Fibroblast of the aortic adventitia (primary cell): Measurements from ENCODE around the gene DMRT3. TPM values are rescaled to one million over a fixed set of nuclear protein-coding genes. Genes with fewer than 3 reads are reported as not detected.

Experiments
- DNase-seq: peaks from one replicate; pipeline ENCODE4 v3.0.0-alpha.2; 2010; ENCODE audit warnings: low read depth
- H3K4me3 ChIP-seq: 2 replicates; pipeline ENCODE4 v1.5.1; 2011; ENCODE audit warnings: low read depth, mild to moderate bottlenecking, control low read depth, low read length, moderate library complexity
- total RNA-seq: library from RNA; depleted of rRNA; stranded (reverse); fragments of >200 nt; gene quantifications from 2 replicates; pipeline ENCODE4 v1.2.3, GENCODE V29; 2012; ENCODE audit warnings: low replicate concordance
- TF ChIP-seq, protein P1 (sequence below): IDR thresholded peaks from 2 replicates; pipeline ENCODE4 v1.5.1; 2011; ENCODE audit warnings: mild to moderate bottlenecking, low read length, control low read depth, inconsistent platforms; ENCODE audit not compliant: insufficient read depth

The DMRT3 gene
- total RNA-seq, 1 donor, result not detected

DNA sequence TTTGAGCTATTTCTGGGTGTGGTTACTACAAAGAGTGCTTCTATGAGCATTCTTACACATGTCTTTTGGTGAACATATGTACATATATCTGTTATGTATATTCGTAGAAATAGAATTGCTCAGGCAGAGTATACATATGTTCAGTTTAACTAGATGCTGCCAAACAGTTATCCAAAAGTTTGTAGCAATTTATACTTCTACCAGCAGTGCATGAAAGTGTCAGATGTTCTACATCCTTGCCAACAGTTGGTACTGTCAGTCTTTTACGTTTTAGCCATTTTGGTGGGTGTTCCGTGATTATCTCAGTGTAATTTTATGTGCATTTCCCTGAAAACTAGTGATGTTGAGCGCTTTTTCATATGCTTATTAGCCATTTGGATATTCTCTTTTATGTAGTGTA, 37.8 kb downstream of the DMRT3 start:
- no peak for DNase-seq
- TF ChIP-seq, protein P1, sequence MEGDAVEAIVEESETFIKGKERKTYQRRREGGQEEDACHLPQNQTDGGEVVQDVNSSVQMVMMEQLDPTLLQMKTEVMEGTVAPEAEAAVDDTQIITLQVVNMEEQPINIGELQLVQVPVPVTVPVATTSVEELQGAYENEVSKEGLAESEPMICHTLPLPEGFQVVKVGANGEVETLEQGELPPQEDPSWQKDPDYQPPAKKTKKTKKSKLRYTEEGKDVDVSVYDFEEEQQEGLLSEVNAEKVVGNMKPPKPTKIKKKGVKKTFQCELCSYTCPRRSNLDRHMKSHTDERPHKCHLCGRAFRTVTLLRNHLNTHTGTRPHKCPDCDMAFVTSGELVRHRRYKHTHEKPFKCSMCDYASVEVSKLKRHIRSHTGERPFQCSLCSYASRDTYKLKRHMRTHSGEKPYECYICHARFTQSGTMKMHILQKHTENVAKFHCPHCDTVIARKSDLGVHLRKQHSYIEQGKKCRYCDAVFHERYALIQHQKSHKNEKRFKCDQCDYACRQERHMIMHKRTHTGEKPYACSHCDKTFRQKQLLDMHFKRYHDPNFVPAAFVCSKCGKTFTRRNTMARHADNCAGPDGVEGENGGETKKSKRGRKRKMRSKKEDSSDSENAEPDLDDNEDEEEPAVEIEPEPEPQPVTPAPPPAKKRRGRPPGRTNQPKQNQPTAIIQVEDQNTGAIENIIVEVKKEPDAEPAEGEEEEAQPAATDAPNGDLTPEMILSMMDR, result no peak
- no peak overlapping the region for H3K4me3 ChIP-seq

DNA sequence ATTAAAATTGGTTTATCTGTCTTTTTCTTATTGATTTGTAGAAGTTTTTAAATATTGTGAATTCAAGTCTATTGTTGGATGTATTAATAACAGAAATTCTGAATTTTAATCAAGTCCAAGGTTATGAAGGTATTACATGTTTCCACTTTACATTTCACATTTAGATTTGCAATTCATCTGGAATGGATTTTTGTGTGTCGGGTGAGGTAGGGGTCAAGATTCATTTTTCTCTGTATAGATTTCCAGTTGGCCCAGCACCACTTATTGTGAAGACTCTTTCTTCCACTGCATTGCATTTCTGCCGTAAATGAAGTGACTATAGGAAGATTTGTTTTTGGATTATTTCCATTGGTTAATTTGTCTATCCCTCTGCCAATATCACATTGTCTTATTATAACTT, 38.2 kb downstream of the DMRT3 start:
- no peak overlapping the region for H3K4me3 ChIP-seq
- TF ChIP-seq, protein P1, result no peak
- DNase-seq, result no peak

DNA sequence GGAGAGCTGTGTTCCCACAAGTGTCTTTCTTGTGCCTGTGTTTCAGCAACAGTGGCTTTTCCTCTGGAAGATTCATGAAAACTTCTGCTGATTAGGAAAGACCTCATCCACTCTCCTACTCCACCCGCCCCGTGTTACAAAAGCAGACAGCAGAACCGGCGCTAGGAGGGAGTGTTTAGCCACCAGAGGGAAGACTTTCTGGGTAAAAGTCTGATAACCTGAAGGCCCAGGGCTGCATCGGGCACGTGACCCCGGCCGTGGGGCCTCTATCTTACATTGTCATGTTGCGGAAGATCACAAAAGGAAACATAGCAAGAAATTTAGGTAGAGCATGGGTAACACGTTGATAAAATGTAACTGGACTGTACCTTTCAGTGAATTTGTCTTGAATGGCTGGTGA, 41.7 kb downstream of the DMRT3 start:
- TF ChIP-seq, protein P1, result peak; percentile 22
- DNase-seq, result peak; percentile 7
- H3K4me3 ChIP-seq, result no peak overlapping the region

DNA sequence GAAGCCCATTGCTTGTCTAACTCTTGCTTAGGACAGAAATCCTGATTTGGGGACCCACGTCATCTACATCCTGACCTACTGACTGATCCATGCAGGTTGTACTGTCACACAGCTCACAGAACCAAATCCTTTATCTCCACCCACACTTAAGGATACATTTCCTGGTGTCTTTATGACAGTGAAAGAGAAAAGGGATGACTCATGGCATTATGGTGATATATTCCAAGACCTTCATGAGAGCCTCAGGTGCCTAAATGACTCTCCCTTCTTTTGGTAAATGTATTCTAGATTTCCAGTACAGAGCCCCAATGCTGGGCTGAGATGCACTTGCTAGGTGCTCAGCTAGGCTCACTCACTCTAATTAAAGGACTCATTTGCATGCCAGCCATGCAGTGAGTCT, 47.7 kb downstream of the DMRT3 start:
- H3K4me3 ChIP-seq, result no peak overlapping the region
- TF ChIP-seq, protein P1, result no peak
- no peak for DNase-seq

DNA sequence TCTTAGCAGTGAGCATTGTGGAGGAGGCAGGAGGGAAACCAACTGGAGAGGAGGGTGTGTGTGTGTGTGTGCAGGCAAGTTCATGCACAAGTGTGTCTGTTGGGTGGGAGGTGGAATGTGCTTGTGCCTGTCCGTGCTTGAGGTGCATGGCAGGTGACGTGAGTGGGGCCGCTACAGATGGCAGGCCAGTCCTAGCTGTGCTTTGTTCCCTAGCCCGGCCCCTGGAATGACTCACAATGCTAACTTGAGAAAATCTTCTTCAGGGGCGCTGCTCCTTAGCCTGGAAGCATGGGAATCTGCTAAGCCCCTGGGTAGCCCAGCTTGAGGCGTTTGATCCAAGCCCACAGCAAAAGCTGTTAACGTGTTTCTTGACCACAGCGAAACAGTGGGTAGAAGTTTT, 48.7 kb downstream of the DMRT3 start:
- H3K4me3 ChIP-seq, result no peak overlapping the region
- TF ChIP-seq, protein P1, result no peak
- DNase-seq, result no peak

DNA sequence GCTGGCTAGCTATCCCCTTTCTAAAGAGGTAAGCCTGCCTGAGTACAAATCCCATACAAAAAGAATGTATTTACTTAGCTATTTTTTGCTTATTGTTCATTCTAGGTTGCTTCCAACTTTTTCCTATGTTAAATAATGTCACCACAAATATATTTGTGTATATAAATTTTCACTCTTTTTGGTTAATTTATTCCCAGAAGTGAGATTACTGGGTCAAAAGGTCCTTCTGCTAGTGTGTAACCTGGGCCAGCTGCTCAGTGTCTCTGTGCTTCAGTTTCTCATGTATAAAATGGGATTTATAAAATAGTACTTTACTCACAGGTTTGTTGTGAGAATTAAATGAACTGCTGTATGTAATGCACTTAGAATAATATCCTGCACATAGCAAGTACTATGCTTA, 49.8 kb downstream of the DMRT3 start:
- H3K4me3 ChIP-seq, result no peak overlapping the region
- no peak for DNase-seq
- TF ChIP-seq, protein P1, result no peak

DNA sequence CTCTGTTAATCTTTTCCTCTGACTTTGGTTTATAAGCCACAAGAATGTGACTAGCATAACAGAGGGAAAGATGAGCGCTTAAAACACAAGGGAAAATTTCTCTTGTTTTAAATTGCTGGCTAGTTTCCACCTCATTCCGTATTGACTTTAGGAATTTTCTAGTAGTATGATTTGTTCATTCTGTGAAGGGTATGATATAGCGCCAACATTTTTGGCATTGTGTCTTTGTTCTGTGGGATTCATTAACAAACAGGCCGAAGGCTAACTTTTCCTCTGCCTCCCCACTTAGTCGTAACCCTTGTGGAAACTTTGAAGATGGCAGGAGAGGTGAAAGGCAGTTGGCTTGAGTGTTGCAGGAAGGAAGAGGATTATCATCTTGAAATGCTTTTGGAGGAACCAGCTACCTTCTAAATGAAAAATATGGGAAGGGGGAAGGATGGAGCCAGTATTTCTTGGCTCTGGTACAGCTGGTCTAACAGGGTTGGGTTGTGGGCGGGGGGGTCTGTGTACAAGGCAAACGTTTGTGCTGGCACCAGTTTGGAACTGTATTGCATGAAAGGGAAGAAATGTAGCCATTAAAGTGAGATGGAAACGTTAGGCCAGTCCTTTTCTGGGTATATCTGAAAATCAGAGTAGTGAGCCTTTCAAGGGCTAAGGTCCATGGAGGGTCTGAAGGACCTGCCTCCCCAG, 52.2 kb downstream of the DMRT3 start:
- DNase-seq, result no peak
- H3K4me3 ChIP-seq, result no peak overlapping the region
- TF ChIP-seq, protein P1, result no peak
